ENCODE measurements around the gene NUAK1. TPM values are rescaled to one million over a fixed set of nuclear protein-coding genes. Genes with fewer than 3 reads are reported as not detected.

NUAK1 gene
- total RNA-seq, 1 experiment from 2014 or later, result 10.1 TPM

- Histone ChIP-seq H2BK120ac (ENCODE audit: low read depth, low read length, poor library complexity, severe bottlenecking) (no peak overlapping the region), H3K27ac (ENCODE audit: insufficient read length, low read depth, low read length) (no peak overlapping the region), H4K91ac (ENCODE audit: insufficient read length, low read depth, low read length) (no peak overlapping the region), H3K23me2 (ENCODE audit: insufficient read length, low read depth, low read length, poor library complexity, severe bottlenecking) (no peaks in the 10 kb centered on the region), H3K9ac (ENCODE audit: extremely low read depth, insufficient read length, low read length) (no peak overlapping the region), H2AK5ac (ENCODE audit: insufficient read length, low read length) (no peak overlapping the region), H2BK20ac (ENCODE audit: low read depth, low read length, poor library complexity, severe bottlenecking) (no peak overlapping the region), H3K23ac (ENCODE audit: insufficient read length, low read depth, low read length) (no peak overlapping the region), H4K5ac (ENCODE audit: insufficient read length, low read depth, low read length) (no peak overlapping the region), H3K18ac (ENCODE audit: insufficient read length, low read depth, low read length) (no peak overlapping the region), H3K4me2 (ENCODE audit: insufficient read depth, insufficient read length, low read length) (no peak overlapping the region), H3K14ac (ENCODE audit: insufficient read depth, low read length) (no peak overlapping the region), H3K79me2 (ENCODE audit: insufficient read depth, low read length) (no peaks in the 10 kb centered on the region), H3K27me3 (ENCODE audit: insufficient read depth, low read length) (no peaks in the 10 kb centered on the region), H4K20me1 (ENCODE audit: control insufficient read depth, insufficient read depth, insufficient read length) (no peaks in the 10 kb centered on the region), H4K8ac (replicated peaks; ENCODE audit: insufficient read length, low read depth, low read length) (no peak overlapping the region), H2BK5ac (ENCODE audit: insufficient read length, low read length) (no peak overlapping the region), H3K79me1 (ENCODE audit: insufficient read depth, low read depth, low read length, poor library complexity, severe bottlenecking) (no peaks in the 10 kb centered on the region), H3K4ac (ENCODE audit: low read depth, low read length) (no peak overlapping the region), H3K56ac (ENCODE audit: insufficient read length, low read depth, low read length) (no peak overlapping the region), H2AFZ (ENCODE audit: low read length) (no peak overlapping the region), H2BK15ac (ENCODE audit: low read depth, low read length) (no peak overlapping the region), H3K4me1 (ENCODE audit: insufficient read depth, low read length) (peaks cover 5% of the 10 kb centered on the region), H2BK12ac (ENCODE audit: insufficient read length, low read depth, low read length) (no peak overlapping the region), H3T11ph (ENCODE audit: low read length) (no peak overlapping the region), H3K9me3 (ENCODE audit: control insufficient read depth, low read depth, low read length) (no peaks in the 10 kb centered on the region)
- Mint-ChIP-seq H3K36me3 (ENCODE audit: insufficient read depth in 1 of 3, low read depth in 3 of 3) (peaks cover 17 to 27% (median 20%) of the 10 kb centered on the region in 3 experiments; a peak in 6 of 7 replicates), H3K27ac (peak overlapping the region in 1 of 3 experiments; percentile 5; a peak in 1 of 7 replicates), H3K4me3 (no peak overlapping the region), H3K9me3 (no peaks in the 10 kb centered on the region), H3K4me1 (peaks cover 21 to 22% of the 10 kb centered on the region in 2 experiments), H3K27me3 (ENCODE audit: low read depth) (no peaks in the 10 kb centered on the region)
- no CpG with 5 or more reads among the region's 5 CpGs for WGBS (ENCODE audit: extremely low coverage, insufficient read length, low lambda C conversion rate)
- DNase-seq, result no peak
- no peak for TF ChIP-seq CTCF (conservative IDR thresholded peaks at IDR 0.05)
These were observed 76.1 kb downstream of the NUAK1 start for GRCh38 chr12:106062693-106063092.

All from H9 (cell line).